Naive thymus-derived CD4-positive, alpha-beta T cell (primary cell): ENCODE data around the gene SUPT7L. TPM values are rescaled to one million over a fixed set of nuclear protein-coding genes. Genes with fewer than 3 reads are reported as not detected.
A peak's percentile ranks its signal among the peaks of the same experiment; 100 is the strongest.
"Not testable (repeated sequence)": the region's sequence is repeated elsewhere in the genome, so short reads cannot be mapped to it uniquely, and the experiment has no call there.

Experiments
- ATAC-seq: fragments of 150-1000 bp; cut with Tn5 transposase; 2 replicates; pipeline ENCODE4 v1.10.0; 2021; ENCODE audit warnings: mild to moderate bottlenecking, moderate library complexity
- CTCF ChIA-PET: fragments of 350-600 bp; sonication (Branson Sonifier 250); formaldehyde crosslinking; loops from one replicate; lab custom pipeline; 2021; ENCODE audit warnings: antibody characterized with exemption; lab: Charles Lee
- POLR2A ChIA-PET: fragments of 350-600 bp; sonication (Branson Sonifier 250); formaldehyde crosslinking; loops from one replicate; lab custom pipeline; 2021; ENCODE audit warnings: antibody characterized with exemption, inconsistent platforms; lab: Charles Lee
- DNase-seq, 9 donors: peaks; one replicate each; pipeline versions ENCODE4 v3.0.0 to v3.0.0-alpha.2; 2020 to 2022; ENCODE audit warnings: mixed read lengths in 1 of 9
- H3K27ac ChIP-seq: one replicate; pipeline ENCODE4 v1.7.0; 2013; ENCODE audit warnings: mild to moderate bottlenecking, low read depth, low read length, moderate library complexity
- H3K27me3 ChIP-seq, 2 donors: one replicate each; pipeline ENCODE4 v1.7.0; 2013; ENCODE audit warnings: low read length in 2 of 2, mild to moderate bottlenecking in 2 of 2, moderate library complexity in 2 of 2; ENCODE audit not compliant: control insufficient read depth in 2 of 2, insufficient read depth in 2 of 2
- H3K36me3 ChIP-seq, 3 experiments: 1 replicate in 2 of 3; 2 replicates in 1 of 3; pipeline ENCODE4 v1.7.0; 2013; ENCODE audit warnings: low read length in 3 of 3, mild to moderate bottlenecking in 3 of 3, moderate library complexity in 1 of 3; ENCODE audit not compliant: insufficient read depth in 3 of 3, control insufficient read depth in 2 of 3
- H3K4me1 ChIP-seq, 2 donors: one replicate each; pipeline ENCODE4 v1.7.0; 2013; ENCODE audit warnings: low read length in 2 of 2, mild to moderate bottlenecking in 2 of 2, moderate library complexity in 1 of 2; ENCODE audit not compliant: control insufficient read depth in 2 of 2, insufficient read depth in 2 of 2
- H3K4me3 ChIP-seq: 2 replicates; pipeline ENCODE4 v1.7.0; 2013; ENCODE audit warnings: mild to moderate bottlenecking, low read length
- H3K9me3 ChIP-seq, 3 experiments: 1 replicate in 2 of 3; 2 replicates in 1 of 3; pipeline ENCODE4 v1.7.0; 2013; ENCODE audit warnings: low read length in 3 of 3; ENCODE audit not compliant: control insufficient read depth in 2 of 3
- H3K27ac Mint-ChIP-seq, 9 donors: one replicate each; pipeline ENCODE4 v1.8.0; 2020 to 2022; ENCODE audit warnings: mixed read lengths in 9 of 9, mild to moderate bottlenecking in 8 of 9, moderate library complexity in 5 of 9, inconsistent platforms in 2 of 9
- H3K27me3 Mint-ChIP-seq, 5 donors: one replicate each; pipeline ENCODE4 v1.8.0; 2021 to 2022; ENCODE audit warnings: mixed read lengths in 5 of 5, mild to moderate bottlenecking in 1 of 5
- H3K36me3 Mint-ChIP-seq, 5 donors: one replicate each; pipeline ENCODE4 v1.8.0; 2020 to 2022; ENCODE audit warnings: mixed read lengths in 5 of 5, mild to moderate bottlenecking in 3 of 5, inconsistent platforms in 1 of 5
- H3K4me1 Mint-ChIP-seq, 7 donors: one replicate each; pipeline ENCODE4 v1.8.0; 2020 to 2022; ENCODE audit warnings: mixed read lengths in 7 of 7, mild to moderate bottlenecking in 3 of 7, inconsistent platforms in 1 of 7
- H3K4me3 Mint-ChIP-seq, 10 donors: one replicate each; pipeline ENCODE4 v1.8.0; 2020 to 2022; ENCODE audit warnings: mild to moderate bottlenecking in 10 of 10, mixed read lengths in 10 of 10, moderate library complexity in 6 of 10, inconsistent platforms in 2 of 10
- H3K9me3 Mint-ChIP-seq, 11 donors: one replicate each; pipeline ENCODE4 v1.8.0; 2020 to 2022; ENCODE audit warnings: mixed read lengths in 11 of 11, mild to moderate bottlenecking in 4 of 11, inconsistent platforms in 1 of 11, moderate library complexity in 1 of 11
- intact Hi-C, 2 donors: fragments of 100-400 bp; cut with micrococcal nuclease; formaldehyde crosslinking; loops; one replicate each; pipeline ENCODE4 v1.15.1; 2023
- polyA plus RNA-seq, 2 donors: library from polyadenylated mRNA; unstranded; fragments of 300-500 nt; fragmentation: Illumina TruSeq; gene quantifications; one replicate each; pipeline ENCODE4 v1.2.3, GENCODE V29; 2021
- total RNA-seq, 6 experiments: library from RNA in 5 of 6; stranded (reverse) in 5 of 6; gene quantifications; 1 replicate in 5 of 6; 2 replicates in 1 of 6; pipeline ENCODE4 v1.2.3 and lab custom pipeline; 2021 to 2026

Gene SUPT7L
- total and polyA plus RNA-seq, 7 experiments from 2014 or later = 19.0 to 58.6 (median 42.9) TPM

DNA sequence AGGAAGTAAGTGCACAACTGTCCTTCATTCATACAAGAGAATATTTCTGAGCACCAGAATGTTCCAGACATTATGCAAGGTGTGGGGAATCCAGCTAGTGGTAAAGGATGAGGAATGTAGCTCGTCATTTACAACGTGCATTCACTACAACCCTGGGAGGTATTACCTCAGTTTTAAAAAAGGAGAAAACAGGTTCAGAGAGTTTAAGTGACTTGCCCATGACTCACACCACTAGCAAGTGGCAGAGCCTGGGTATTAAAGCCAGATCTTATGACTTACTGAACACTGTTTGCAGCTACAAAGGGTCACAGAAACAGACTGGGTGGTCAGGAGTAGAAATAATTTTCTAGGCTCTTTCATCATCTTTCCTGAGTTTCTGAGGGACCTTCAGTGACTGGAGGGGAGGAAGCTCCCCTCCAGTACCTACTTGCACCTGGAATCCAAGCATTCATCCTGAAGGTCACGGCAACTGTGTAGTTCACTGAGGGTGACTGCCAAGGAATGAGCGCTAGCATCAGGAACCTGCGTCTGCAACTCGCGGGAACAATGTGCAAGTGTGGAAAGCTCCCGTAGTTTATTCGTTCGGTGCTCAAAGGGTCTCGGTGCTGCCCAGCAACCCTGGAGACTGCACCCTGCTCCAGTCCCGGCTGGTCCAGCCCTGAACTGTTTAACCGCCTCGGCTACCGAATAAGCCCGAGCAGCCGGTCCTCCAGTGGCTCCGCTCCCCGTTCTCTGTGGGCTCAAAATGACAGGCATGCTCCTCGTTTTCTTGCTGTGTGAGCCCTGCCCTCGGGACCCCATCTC is 35.2 kb downstream of the SUPT7L start:
- H3K4me1 Mint-ChIP-seq = peaks cover 1 to 33% (median 22%) of the 10 kb centered on the region in 7 donors
- H3K27me3 Mint-ChIP-seq = no peaks in the 10 kb centered on the region
- intact Hi-C loops = loop anchor here (1.0 to 10.0 kb wide), 12 partner anchors 35 to 1124 kb away; partner anchors contain the start of genes EIF2B4 (in 2 of the 2), NRBP1 (in 2 of the 2), OST4 (in 2 of the 2) and PPM1G (in 2 of the 2)
- Histone ChIP-seq H3K27me3 (no peaks in the 10 kb centered on the region), H3K4me1 (peaks cover 11 to 13% of the 10 kb centered on the region in 2 donors), H3K9me3 (no peaks in the 10 kb centered on the region), H3K27ac (peak overlapping the region; percentile 92), H3K4me3 (peak overlapping the region; percentile 92), H3K36me3 (peaks cover 8 to 44% (median 9%) of the 10 kb centered on the region in 3 experiments)
- ChIA-PET POLR2A (interaction anchor here (0.8 to 1.5 kb wide), 6 partner anchors 36 to 262 kb away, joined by 3 to 7 read pairs (median 4); partner anchors contain the start of genes BABAM2, PPM1G, RBKS and SLC4A1AP), CTCF (no interaction called here)
- ATAC-seq (peak; percentile 13), DNase-seq (peak in 1 of 9 donors; percentile 12)
- peaks cover 9 to 26% (median 18%) of the 10 kb centered on the region in 5 donors for H3K36me3 Mint-ChIP-seq
- no peak overlapping the region for H3K4me3 Mint-ChIP-seq
- H3K27ac Mint-ChIP-seq = peak overlapping the region in 5 of 9 donors; percentile 16 to 72 (median 59)
- no peaks in the 10 kb centered on the region for H3K9me3 Mint-ChIP-seq

DNA sequence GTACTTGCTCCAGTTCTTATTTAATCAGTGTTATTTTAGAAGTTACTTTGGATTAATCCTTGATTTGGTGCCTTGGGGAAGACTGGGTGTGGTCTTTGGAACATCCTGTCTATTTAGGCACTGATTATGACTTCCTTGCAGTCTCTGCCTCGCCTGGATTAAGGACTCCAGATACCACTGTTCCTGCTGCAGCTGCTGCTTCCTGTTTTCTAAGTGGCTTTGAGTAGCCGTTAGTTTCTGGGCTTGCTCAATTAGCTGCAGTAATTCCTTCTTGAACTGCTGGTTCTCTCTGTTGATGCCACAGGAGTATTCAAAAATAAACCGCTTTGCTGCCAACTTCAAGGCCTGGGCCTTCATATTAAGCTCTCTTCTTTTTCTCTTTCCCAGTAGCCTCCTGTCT is 36.5 kb downstream of the SUPT7L start:
- H3K27ac Mint-ChIP-seq = peak overlapping the region in 6 of 9 donors; percentile 16 to 76 (median 65)
- POLR2A ChIA-PET = not testable (repeated sequence)

DNA sequence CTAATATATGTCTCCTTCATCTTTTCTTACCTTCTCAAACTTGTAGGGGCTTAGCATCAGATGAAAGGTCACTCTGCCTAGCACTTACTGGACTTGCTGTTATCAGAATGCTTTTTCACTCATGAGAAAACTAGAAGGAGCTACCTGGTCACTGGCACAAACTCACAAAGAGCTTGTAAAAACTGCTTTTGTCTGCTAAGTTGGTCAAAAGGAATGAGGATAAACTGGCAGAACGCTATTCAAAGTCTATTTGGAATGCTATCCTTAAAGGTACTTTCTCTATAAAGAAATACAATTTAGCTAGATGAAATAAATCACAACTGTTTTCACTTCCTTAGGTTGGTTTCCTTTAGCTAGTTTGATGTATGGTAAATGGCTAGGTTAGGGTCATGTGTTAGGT is 37.1 kb downstream of the SUPT7L start:
- H3K27me3 Mint-ChIP-seq, H3K9me3 Mint-ChIP-seq, H3K4me3 Mint-ChIP-seq, ATAC-seq, H3K27me3 ChIP-seq, H3K9me3 ChIP-seq, H3K27ac ChIP-seq, DNase-seq, H3K4me3 ChIP-seq, POLR2A ChIA-PET, CTCF ChIA-PET: not testable (repeated sequence)
- intact Hi-C loops = loop anchor here in 1 of 2 donors (5.0 to 10.0 kb wide), 2 partner anchors 552 to 1126 kb away; partner anchors contain the start of genes EMILIN1, OST4 and PPP1CB
- H3K4me1 ChIP-seq = peaks cover 11 to 13% of the 10 kb centered on the region in 2 donors
- peaks cover 19 to 31% (median 20%) of the 10 kb centered on the region in 5 donors for H3K36me3 Mint-ChIP-seq
- peaks cover 0 to 28% (median 9%) of the 10 kb centered on the region in 7 donors for H3K4me1 Mint-ChIP-seq
- peak overlapping the region in 4 of 9 donors; percentile 14 to 65 (median 32) for H3K27ac Mint-ChIP-seq
- peaks cover 11 to 46% (median 18%) of the 10 kb centered on the region in 3 experiments for H3K36me3 ChIP-seq

More for the DNA sequence above, 36.5 kb downstream of the SUPT7L start:
- H3K36me3 ChIP-seq = peaks cover 10 to 46% (median 20%) of the 10 kb centered on the region in 3 experiments
- DNase-seq, H3K27me3 ChIP-seq, ATAC-seq, H3K27me3 Mint-ChIP-seq, H3K27ac ChIP-seq, H3K9me3 ChIP-seq, H3K4me3 ChIP-seq, H3K9me3 Mint-ChIP-seq, CTCF ChIA-PET: not testable (repeated sequence)
- Mint-ChIP-seq H3K4me3 (peak overlapping the region in 1 of 10 donors; percentile 12), H3K4me1 (peaks cover 0 to 29% (median 15%) of the 10 kb centered on the region in 7 donors), H3K36me3 (peaks cover 14 to 31% (median 22%) of the 10 kb centered on the region in 5 donors)
- intact Hi-C loops = loop anchor here in 1 of 2 donors (5.0 to 10.0 kb wide), 2 partner anchors 552 to 1125 kb away; partner anchors contain the start of genes EMILIN1, OST4 and PPP1CB
- peaks cover 11 to 13% of the 10 kb centered on the region in 2 donors for H3K4me1 ChIP-seq

DNA sequence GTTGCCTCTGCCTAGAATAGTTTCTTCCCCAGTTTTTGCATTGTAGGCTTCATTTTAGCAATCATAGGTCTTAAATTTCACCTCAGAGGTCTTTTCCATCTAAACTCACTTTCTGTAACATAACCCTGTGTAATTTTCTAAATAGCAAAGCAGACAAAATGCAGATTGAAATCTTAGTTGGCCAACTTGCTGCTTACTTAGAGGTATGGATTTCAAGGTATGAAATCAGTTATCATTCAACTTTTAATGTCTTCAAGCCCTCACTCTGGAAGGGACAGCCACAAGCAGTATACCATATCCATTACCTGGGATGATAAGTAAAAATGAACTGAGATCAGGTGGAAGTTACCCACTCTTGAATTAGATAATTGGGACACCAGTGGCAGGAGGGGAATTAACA is 38.5 kb downstream of the SUPT7L start:
- H3K27me3 Mint-ChIP-seq = no peaks in the 10 kb centered on the region
- Histone ChIP-seq H3K36me3 (peaks cover 12 to 48% (median 20%) of the 10 kb centered on the region in 3 experiments), H3K9me3 (no peaks in the 10 kb centered on the region), H3K4me3 (no peak overlapping the region), H3K4me1 (peaks cover 11 to 13% of the 10 kb centered on the region in 2 donors), H3K27me3 (no peaks in the 10 kb centered on the region), H3K27ac (no peak overlapping the region)
- peaks cover 0 to 20% (median 0%) of the 10 kb centered on the region in 7 donors for H3K4me1 Mint-ChIP-seq
- no peaks in the 10 kb centered on the region for H3K9me3 Mint-ChIP-seq
- no peak overlapping the region for H3K4me3 Mint-ChIP-seq
- H3K36me3 Mint-ChIP-seq = peaks cover 16 to 36% (median 22%) of the 10 kb centered on the region in 5 donors
- ATAC-seq (no peak), DNase-seq (no peak)
- CTCF ChIA-PET = no interaction called here
- POLR2A ChIA-PET = no interaction called here
- intact Hi-C loops = loop anchor here in 1 of 2 donors (5.0 to 10.0 kb wide), 2 partner anchors 550 to 1127 kb away; partner anchors contain the start of genes EMILIN1, OST4 and PPP1CB
- H3K27ac Mint-ChIP-seq = peak overlapping the region in 3 of 9 donors; percentile 1 to 5 (median 5)

DNA sequence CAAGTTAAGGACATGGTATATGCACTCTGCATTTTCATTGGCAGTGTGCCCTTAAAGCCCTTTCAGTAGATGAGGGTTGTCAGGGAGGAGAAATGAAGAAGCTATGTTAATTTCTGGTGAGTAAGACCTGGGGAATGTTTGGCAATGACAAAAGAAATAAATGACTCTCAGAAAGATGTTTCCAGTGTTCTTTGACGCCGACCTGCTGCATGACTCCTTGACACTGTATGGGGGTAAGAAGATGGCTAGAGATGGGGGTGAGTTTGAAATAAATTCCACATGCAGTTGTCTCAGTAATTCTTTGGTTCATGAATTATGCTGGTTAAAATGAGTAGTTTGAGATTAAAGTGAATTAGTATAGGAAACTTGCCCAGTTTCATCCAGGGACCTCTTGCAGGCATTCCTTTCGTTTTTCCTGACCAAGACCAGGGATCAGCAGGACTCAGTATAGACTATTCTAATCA is 40.5 kb downstream of the SUPT7L start:
- H3K4me1 Mint-ChIP-seq = peaks cover 0 to 18% (median 0%) of the 10 kb centered on the region in 7 donors
- H3K4me3 Mint-ChIP-seq = no peak overlapping the region
- Histone ChIP-seq H3K27me3 (no peaks in the 10 kb centered on the region), H3K4me3 (no peak overlapping the region), H3K27ac (no peak overlapping the region), H3K4me1 (peaks cover 1% of the 10 kb centered on the region in 2 donors), H3K9me3 (no peaks in the 10 kb centered on the region), H3K36me3 (peaks cover 18 to 56% (median 20%) of the 10 kb centered on the region in 3 experiments)
- H3K27ac Mint-ChIP-seq = no peak overlapping the region
- no peaks in the 10 kb centered on the region for H3K27me3 Mint-ChIP-seq
- CTCF ChIA-PET = no interaction called here
- POLR2A ChIA-PET = no interaction called here
- ATAC-seq (no peak), DNase-seq (no peak)
- peaks cover 23 to 44% (median 26%) of the 10 kb centered on the region in 5 donors for H3K36me3 Mint-ChIP-seq
- intact Hi-C loops = loop anchor here in 1 of 2 donors (10.0 kb wide), 1 partner anchor 548 kb away; the partner anchor contains the start of genes EMILIN1 and OST4
- no peaks in the 10 kb centered on the region for H3K9me3 Mint-ChIP-seq

DNA sequence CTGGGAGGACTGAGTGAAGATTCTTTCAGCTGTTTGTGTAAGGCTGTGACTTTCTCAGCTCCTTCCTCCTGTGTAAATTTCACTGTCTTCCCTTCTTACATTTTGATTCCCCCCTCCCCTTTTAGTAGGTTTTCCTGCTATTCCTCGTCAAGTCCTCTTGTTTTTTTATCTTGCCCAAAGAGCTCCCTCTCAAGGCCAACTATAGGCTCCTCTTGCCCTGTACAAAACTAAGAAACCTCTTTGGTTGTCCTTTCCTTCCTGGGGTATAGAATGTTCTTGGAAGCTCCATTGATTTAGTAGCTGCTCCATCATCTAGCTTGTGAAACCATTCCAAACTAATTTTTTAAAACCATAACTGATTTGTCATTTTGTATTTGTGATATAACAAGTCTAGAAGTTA is 41.9 kb downstream of the SUPT7L start:
- DNase-seq (no peak), ATAC-seq (no peak)
- ChIA-PET CTCF (interaction anchor here (1.2 kb wide), 1 partner anchor 62 kb away, joined by 3 read pairs; no protein-coding TSS in a partner anchor), POLR2A (interaction anchor here (0.8 kb wide), 1 partner anchor 38 kb away, joined by 3 read pairs; no protein-coding TSS in a partner anchor)
- intact Hi-C loops = loop anchor here in 1 of 2 donors (10.0 kb wide), 1 partner anchor 547 kb away; the partner anchor contains the start of genes EMILIN1 and OST4
- no peaks in the 10 kb centered on the region for H3K4me1 ChIP-seq
- peak overlapping the region in 1 of 9 donors; percentile 53 for H3K27ac Mint-ChIP-seq
- H3K9me3 Mint-ChIP-seq = no peaks in the 10 kb centered on the region
- peaks cover 32 to 53% (median 34%) of the 10 kb centered on the region in 5 donors for H3K36me3 Mint-ChIP-seq
- H3K4me1 Mint-ChIP-seq = peaks cover 0 to 4% (median 0%) of the 10 kb centered on the region in 7 donors
- H3K4me3 Mint-ChIP-seq = no peak overlapping the region
- no peaks in the 10 kb centered on the region for H3K27me3 ChIP-seq
- no peaks in the 10 kb centered on the region for H3K27me3 Mint-ChIP-seq
- no peak overlapping the region for H3K27ac ChIP-seq
- H3K36me3 ChIP-seq = peaks cover 26 to 70% (median 30%) of the 10 kb centered on the region in 3 experiments
- H3K4me3 ChIP-seq = no peak overlapping the region
- H3K9me3 ChIP-seq = no peaks in the 10 kb centered on the region
